NB4 (cell line): Measurements from ENCODE around the gene EHD2.
"Not testable (repeated sequence)": the region's sequence is repeated elsewhere in the genome, so short reads cannot be mapped to it uniquely, and the experiment has no call there.

Experiments used
- CTCF ChIP-seq: IDR thresholded peaks from one replicate; pipeline ENCODE4 v1.5.1; 2012; ENCODE audit warnings: low read depth, low read length
- MAX ChIP-seq: IDR thresholded peaks from 2 replicates; pipeline ENCODE4 v1.6.1; 2011; ENCODE audit warnings: low read depth, low read length
- MYC ChIP-seq: IDR thresholded peaks from 2 replicates; pipeline ENCODE4 v1.6.1; 2011; ENCODE audit warnings: low read depth, low read length
- POLR2A ChIP-seq: IDR thresholded peaks from 2 replicates; pipeline ENCODE4 v1.6.1; 2011; ENCODE audit warnings: mild to moderate bottlenecking; ENCODE audit not compliant: insufficient read length; ENCODE audit errors: extremely low read depth

GRCh38 chr19:47728295-47728694 is 15.1 kb downstream of the EHD2 start:
- not testable (repeated sequence) for TF ChIP-seq CTCF, POLR2A, MAX, MYC
